HG03060 (cell line): Measurements from ENCODE around the gene COA7.

ENCODE experiments used
- ATAC-seq: cut with Tn5 transposase; IDR thresholded peaks from one replicate; pipeline ENCODE4 v1.9.1; 2021; ENCODE audit warnings: low read depth, moderate number of reproducible peaks; ENCODE audit not compliant: unreplicated experiment

Gene COA7

GRCh38 chr1:52641307-52641706 is 56.8 kb downstream of the COA7 start:
- ATAC-seq, result no peak

GRCh38 chr1:52640697-52641096 is 57.5 kb downstream of the COA7 start:
- no peak for ATAC-seq

- ATAC-seq, result no peak
These were observed 60.2 kb downstream of the COA7 start for GRCh38 chr1:52637946-52638345.

GRCh38 chr1:52636721-52637695 is 61.1 kb downstream of the COA7 start:
- ATAC-seq, result peak; percentile 66

GRCh38 chr1:52635321-52636089 is 62.6 kb downstream of the COA7 start:
- ATAC-seq, result no peak
